Gastrocnemius medialis (tissue), 4 donors: ENCODE results near the gene EIF2D.

Experiments used
- POLR2A ChIP-seq, 2 donors: fragments of 450-650 bp; IDR thresholded peaks; one replicate each; pipeline ENCODE4 v1.6.1; 2017; ENCODE audit warnings: antibody characterized with exemption in 2 of 2, mild to moderate bottlenecking in 2 of 2, moderate library complexity in 2 of 2
- TF ChIP-seq, protein P1 (sequence below), 5 experiments: fragments of 450-650 bp in 3 of 5; fragments of 200-600 bp in 2 of 5; sonication (generic) in 2 of 5; IDR thresholded peaks in 4 of 5; conservative IDR thresholded peaks in 1 of 5; 1 replicate in 4 of 5; 2 replicates in 1 of 5; pipeline ENCODE4 v1.5.1; 2016 to 2019; ENCODE audit warnings: antibody characterized with exemption in 5 of 5, mild to moderate bottlenecking in 3 of 5, moderate library complexity in 3 of 5

DNA sequence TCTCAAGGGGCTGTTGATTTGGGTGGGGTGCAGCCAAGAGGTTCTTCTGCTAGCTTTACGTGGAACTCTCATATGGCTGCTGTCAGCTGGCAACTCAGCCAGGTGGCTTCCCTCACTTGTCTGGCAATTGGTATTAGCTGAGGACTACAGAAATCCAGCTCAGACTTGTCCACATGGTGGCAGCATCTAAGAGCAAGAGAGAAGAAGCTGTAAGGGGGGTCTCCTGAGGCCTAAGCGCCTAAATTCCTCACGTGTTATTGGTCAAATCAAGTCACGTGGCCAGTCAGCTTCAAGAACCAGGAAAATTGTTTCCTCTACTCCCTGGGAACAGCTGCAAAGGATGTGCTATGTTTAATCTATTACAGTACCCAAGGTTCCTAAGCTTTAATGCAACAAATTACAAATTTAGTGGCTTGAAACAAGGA lies 18.8 kb upstream of the EIF2D start:
- TF ChIP-seq, protein P1, sequence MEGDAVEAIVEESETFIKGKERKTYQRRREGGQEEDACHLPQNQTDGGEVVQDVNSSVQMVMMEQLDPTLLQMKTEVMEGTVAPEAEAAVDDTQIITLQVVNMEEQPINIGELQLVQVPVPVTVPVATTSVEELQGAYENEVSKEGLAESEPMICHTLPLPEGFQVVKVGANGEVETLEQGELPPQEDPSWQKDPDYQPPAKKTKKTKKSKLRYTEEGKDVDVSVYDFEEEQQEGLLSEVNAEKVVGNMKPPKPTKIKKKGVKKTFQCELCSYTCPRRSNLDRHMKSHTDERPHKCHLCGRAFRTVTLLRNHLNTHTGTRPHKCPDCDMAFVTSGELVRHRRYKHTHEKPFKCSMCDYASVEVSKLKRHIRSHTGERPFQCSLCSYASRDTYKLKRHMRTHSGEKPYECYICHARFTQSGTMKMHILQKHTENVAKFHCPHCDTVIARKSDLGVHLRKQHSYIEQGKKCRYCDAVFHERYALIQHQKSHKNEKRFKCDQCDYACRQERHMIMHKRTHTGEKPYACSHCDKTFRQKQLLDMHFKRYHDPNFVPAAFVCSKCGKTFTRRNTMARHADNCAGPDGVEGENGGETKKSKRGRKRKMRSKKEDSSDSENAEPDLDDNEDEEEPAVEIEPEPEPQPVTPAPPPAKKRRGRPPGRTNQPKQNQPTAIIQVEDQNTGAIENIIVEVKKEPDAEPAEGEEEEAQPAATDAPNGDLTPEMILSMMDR (IDR thresholded peaks at IDR 0.05 in 4 of 5, conservative IDR thresholded peaks at IDR 0.05 in 1 of 5): peak; percentile 11 to 58 (median 30)
- TF ChIP-seq POLR2A (IDR thresholded peaks at IDR 0.05): no peak
